Smooth muscle cell (in vitro differentiated cells): ENCODE measurements around the gene ZSCAN30. TPM values are rescaled to one million over a fixed set of nuclear protein-coding genes. Genes with fewer than 3 reads are reported as not detected.

Source experiments
- DNase-seq: peaks from one replicate; lab custom pipeline; 2025; ENCODE audit not compliant: unreplicated experiment; lab: John Stamatoyannopoulos, UW
- H2AFZ ChIP-seq: fragments of 200-600 bp; sonication (generic); 2 replicates; pipeline ENCODE4 v1.6.0; 2016; ENCODE audit warnings: antibody characterized with exemption, low read depth, mild to moderate bottlenecking
- H3F3A ChIP-seq: fragments of 200-600 bp; sonication (generic); 2 replicates; pipeline ENCODE4 v1.6.0; 2017; ENCODE audit warnings: antibody characterized with exemption, low read depth
- H3K27ac ChIP-seq: fragments of 200-600 bp; sonication (generic); 2 replicates; pipeline ENCODE4 v1.5.1; 2016; ENCODE audit warnings: low read depth, mild to moderate bottlenecking
- H3K27me3 ChIP-seq: fragments of 200-600 bp; sonication (generic); 2 replicates; pipeline ENCODE4 v1.6.1; 2016; ENCODE audit warnings: low read depth, mild to moderate bottlenecking
- H3K36me3 ChIP-seq: fragments of 200-600 bp; sonication (generic); 2 replicates; pipeline ENCODE4 v1.5.1; 2016; ENCODE audit warnings: low read depth
- H3K4me1 ChIP-seq: fragments of 200-600 bp; sonication (generic); 2 replicates; pipeline ENCODE4 v1.5.1; 2016; ENCODE audit warnings: low read depth
- H3K4me2 ChIP-seq: fragments of 200-600 bp; sonication (generic); 2 replicates; pipeline ENCODE4 v1.6.0; 2016; ENCODE audit warnings: mild to moderate bottlenecking
- H3K4me3 ChIP-seq: fragments of 200-600 bp; sonication (generic); 2 replicates; pipeline ENCODE4 v1.5.1; 2016; ENCODE audit warnings: mild to moderate bottlenecking
- H3K79me2 ChIP-seq: fragments of 200-600 bp; sonication (generic); 2 replicates; pipeline ENCODE4 v1.6.0; 2016; ENCODE audit warnings: low read depth, mild to moderate bottlenecking
- H3K9ac ChIP-seq: fragments of 200-600 bp; sonication (generic); 2 replicates; pipeline ENCODE4 v1.6.0; 2016; ENCODE audit warnings: low read depth
- H3K9me3 ChIP-seq: fragments of 200-600 bp; sonication (generic); replicated peaks from 2 replicates; pipeline ENCODE4 v1.5.1; 2016; ENCODE audit warnings: low read depth
- H4K20me1 ChIP-seq: fragments of 200-600 bp; sonication (generic); 2 replicates; pipeline ENCODE4 v1.6.0; 2016; ENCODE audit warnings: low read depth
- WGBS: methylation state at CpG from one replicate; pipeline ENCODE4 v1.1.7; 2016; ENCODE audit warnings: low lambda C conversion rate; 5-methylcytosine and 5-hydroxymethylcytosine counted together
- polyA plus RNA-seq: library from polyadenylated mRNA; unstranded; fragments of >200 nt; fragmentation: Nextera tagmentation; extraction: Ambion mirVana; gene quantifications from 2 replicates; pipeline ENCODE4 v1.2.1, GENCODE V29; 2016
- total RNA-seq: library from RNA; depleted of rRNA; stranded (reverse); fragments of >200 nt; gene quantifications from 2 replicates; pipeline ENCODE4 v1.2.3, GENCODE V29; 2014
- TF ChIP-seq, protein P1 (sequence below): fragments of 200-600 bp; sonication (generic); IDR thresholded peaks from 2 replicates; pipeline ENCODE4 v1.5.1; 2017; ENCODE audit warnings: borderline replicate concordance, mild to moderate bottlenecking, antibody characterized with exemption; ENCODE audit not compliant: insufficient read depth, poor library complexity, severe bottlenecking

ZSCAN30 gene
- total and polyA plus RNA-seq, 2 experiments from 2014 or later = 3.7 to 13.4 TPM

DNA sequence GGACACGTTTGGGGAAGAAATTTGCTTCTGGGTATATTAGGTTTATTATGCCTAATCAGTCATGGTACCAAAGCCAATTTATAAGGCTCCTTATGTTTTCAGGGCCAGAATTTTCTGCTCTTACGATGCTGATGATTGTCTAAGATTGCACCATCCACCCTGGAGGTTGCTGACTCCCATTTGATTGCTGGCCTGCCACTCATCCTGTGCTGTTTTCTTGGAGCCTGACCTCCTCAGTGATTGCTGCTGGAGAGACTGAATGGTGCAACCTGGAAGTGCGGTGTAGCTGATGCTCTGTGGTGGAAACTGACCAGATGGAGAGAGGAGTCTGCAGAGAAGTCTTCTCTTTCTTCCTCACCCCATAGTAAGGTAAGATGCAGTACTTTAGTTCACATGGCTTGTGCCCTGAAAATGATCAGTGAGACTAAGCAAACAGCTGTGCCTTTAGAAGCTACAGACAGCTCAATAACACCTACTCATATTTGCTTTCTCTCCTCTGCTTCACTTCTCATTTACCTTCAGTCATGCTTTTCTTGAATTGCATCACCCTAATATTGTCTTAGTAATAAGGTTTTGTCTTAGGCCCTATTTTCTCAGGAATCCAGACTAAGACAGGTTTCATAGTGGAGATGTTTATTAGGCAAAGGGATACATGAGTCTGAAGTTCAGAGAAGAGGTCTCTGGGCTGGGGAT, 36.8 kb upstream of the ZSCAN30 start:
- H3F3A ChIP-seq = peaks cover 5% of the 10 kb centered on the region
- TF ChIP-seq, protein P1, sequence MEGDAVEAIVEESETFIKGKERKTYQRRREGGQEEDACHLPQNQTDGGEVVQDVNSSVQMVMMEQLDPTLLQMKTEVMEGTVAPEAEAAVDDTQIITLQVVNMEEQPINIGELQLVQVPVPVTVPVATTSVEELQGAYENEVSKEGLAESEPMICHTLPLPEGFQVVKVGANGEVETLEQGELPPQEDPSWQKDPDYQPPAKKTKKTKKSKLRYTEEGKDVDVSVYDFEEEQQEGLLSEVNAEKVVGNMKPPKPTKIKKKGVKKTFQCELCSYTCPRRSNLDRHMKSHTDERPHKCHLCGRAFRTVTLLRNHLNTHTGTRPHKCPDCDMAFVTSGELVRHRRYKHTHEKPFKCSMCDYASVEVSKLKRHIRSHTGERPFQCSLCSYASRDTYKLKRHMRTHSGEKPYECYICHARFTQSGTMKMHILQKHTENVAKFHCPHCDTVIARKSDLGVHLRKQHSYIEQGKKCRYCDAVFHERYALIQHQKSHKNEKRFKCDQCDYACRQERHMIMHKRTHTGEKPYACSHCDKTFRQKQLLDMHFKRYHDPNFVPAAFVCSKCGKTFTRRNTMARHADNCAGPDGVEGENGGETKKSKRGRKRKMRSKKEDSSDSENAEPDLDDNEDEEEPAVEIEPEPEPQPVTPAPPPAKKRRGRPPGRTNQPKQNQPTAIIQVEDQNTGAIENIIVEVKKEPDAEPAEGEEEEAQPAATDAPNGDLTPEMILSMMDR = no peak
- no peak overlapping the region for H3K4me3 ChIP-seq
- no peaks in the 10 kb centered on the region for H3K36me3 ChIP-seq
- DNase-seq = no peak
- H3K4me2 ChIP-seq = no peak overlapping the region
- H3K9me3 ChIP-seq = peaks cover 4% of the 10 kb centered on the region
- no peaks in the 10 kb centered on the region for H3K27me3 ChIP-seq
- H3K4me1 ChIP-seq = peaks cover 16% of the 10 kb centered on the region
- H2AFZ ChIP-seq = no peak overlapping the region
- no peak overlapping the region for H3K9ac ChIP-seq
- H3K27ac ChIP-seq = no peak overlapping the region
- WGBS = 79% methylated on average over 3 of the region's 3 CpGs
- H4K20me1 ChIP-seq = no peaks in the 10 kb centered on the region
- H3K79me2 ChIP-seq = no peaks in the 10 kb centered on the region

DNA sequence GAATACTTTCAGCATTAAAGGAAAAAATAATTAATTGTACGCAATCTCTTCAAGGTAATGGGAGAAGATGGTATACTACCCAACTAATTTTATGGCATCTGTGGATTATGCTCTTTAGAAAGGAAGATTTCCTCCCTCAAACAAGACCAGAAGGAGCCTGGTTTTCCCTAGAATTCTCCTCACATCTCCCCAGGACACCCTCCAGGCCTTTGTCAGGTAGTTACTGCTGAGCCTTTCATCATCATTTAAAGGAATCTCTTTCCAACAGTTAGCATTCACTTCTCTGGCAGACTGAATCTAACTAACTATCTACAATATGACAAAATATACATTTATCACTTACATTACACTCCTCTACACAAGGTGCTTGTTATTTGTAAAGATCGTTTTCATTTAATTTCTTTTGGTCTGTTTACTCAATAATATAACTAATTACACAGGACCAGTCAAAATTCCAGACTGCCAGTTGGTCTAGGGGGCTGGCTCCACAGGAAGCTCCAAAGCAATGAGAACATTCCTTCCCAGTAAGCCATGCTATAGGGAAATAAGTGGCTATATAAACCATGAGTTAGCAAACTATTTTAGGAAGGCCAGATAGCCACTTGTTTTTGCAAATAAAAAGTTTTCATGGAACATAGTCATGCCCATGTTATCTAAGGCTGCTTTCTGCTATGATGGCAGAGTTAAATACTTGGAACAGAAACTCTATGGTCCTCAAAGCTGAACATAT, 35.1 kb upstream of the ZSCAN30 start:
- H2AFZ ChIP-seq = no peak overlapping the region
- no peak for DNase-seq
- H3K9me3 ChIP-seq = peaks cover 4% of the 10 kb centered on the region
- no peak overlapping the region for H3K9ac ChIP-seq
- H3K27me3 ChIP-seq = no peaks in the 10 kb centered on the region
- WGBS = 41% methylated on average over 2 of the region's 2 CpGs
- TF ChIP-seq, protein P1 = no peak
- H3K4me1 ChIP-seq = peaks cover 16% of the 10 kb centered on the region
- H3K27ac ChIP-seq = peak overlapping the region; percentile 40
- H3K36me3 ChIP-seq = no peaks in the 10 kb centered on the region
- no peak overlapping the region for H3K4me3 ChIP-seq
- no peaks in the 10 kb centered on the region for H4K20me1 ChIP-seq
- no peak overlapping the region for H3K4me2 ChIP-seq
- H3K79me2 ChIP-seq = no peaks in the 10 kb centered on the region
- H3F3A ChIP-seq = no peaks in the 10 kb centered on the region

DNA sequence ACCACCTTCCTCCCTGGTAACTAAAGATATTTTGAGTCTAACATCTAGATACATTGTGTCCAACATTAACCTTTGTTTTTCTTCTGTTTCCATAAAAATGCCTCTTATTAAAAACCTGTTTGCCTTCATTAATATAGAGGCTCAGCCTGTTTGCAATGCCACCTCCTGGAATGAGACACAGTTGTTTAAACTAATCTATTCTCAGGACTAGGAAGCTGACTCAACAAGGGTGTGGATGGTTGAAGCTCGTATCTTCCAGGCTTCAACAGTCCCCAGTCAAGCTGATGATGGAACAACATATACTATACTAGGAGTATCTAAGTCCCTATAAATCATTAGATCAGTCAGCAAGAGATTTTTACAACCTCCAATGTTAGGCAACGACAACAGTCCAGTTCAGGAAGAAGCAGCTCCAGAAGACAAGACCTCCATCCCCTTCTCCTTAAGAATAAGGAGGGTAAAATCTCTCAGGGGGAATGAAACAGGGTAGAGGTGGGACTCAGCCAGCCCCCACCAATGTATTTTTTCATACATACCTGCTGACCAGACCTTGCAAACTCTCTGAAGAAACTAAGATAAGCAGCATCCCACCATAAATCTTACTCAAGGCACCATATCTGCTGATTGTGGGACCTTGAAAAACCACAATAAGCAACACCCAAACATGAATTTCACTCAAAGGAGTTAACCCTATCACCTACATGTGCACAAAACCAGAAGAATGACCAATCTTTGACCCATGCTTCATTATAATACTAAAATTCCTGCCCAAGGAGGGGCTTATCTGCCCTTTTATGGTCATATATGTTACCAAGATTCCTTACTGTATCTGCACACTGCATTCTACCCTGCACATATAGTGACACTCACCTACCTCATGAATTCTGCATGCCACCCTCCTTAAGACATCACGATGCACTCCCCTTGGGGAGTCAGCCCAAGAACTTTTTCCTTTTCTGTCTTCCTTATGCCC, 32.7 kb upstream of the ZSCAN30 start:
- Histone ChIP-seq H3K27ac (no peak overlapping the region), H4K20me1 (no peaks in the 10 kb centered on the region), H3K9ac (no peak overlapping the region), H3K4me2 (no peak overlapping the region), H3F3A (no peaks in the 10 kb centered on the region), H3K4me3 (no peak overlapping the region), H2AFZ (no peak overlapping the region), H3K4me1 (peaks cover 16% of the 10 kb centered on the region), H3K79me2 (no peaks in the 10 kb centered on the region), H3K36me3 (no peaks in the 10 kb centered on the region), H3K9me3 (no peaks in the 10 kb centered on the region), H3K27me3 (no peaks in the 10 kb centered on the region)
- WGBS = 71% methylated on average over 3 of the region's 3 CpGs
- DNase-seq = no peak
- TF ChIP-seq, protein P1 = no peak
